Measurements from ENCODE around the gene UNC13D.
A peak's percentile ranks its signal among the peaks of the same experiment; 100 is the strongest.
"Not testable (repeated sequence)": the region's sequence is repeated elsewhere in the genome, so short reads cannot be mapped to it uniquely, and the experiment has no call there.

The UNC13D gene

DNA sequence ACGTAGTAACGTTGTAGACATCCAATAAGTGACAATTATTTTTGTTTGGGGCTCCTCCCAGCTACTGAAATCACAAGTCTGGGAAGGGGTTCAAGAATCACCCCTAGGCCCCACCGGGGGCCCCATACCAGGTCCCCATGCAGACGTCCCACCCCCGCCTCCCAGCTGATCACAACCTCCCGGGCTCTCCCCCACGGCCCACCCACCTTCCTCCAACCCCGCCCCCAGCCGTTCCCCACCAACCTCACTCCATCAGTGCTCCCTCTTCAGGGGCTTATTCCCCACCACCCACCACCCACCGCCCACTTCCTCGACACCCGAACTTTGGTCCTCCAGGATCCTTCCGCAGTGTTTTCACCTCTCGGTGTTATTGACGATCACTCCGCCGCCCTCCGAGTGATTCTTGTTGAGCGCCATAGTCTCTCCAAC, 10.7 kb upstream of the UNC13D start:
- no peak for DNase-seq (ENCODE audit: low read depth, low spot score)

DNA sequence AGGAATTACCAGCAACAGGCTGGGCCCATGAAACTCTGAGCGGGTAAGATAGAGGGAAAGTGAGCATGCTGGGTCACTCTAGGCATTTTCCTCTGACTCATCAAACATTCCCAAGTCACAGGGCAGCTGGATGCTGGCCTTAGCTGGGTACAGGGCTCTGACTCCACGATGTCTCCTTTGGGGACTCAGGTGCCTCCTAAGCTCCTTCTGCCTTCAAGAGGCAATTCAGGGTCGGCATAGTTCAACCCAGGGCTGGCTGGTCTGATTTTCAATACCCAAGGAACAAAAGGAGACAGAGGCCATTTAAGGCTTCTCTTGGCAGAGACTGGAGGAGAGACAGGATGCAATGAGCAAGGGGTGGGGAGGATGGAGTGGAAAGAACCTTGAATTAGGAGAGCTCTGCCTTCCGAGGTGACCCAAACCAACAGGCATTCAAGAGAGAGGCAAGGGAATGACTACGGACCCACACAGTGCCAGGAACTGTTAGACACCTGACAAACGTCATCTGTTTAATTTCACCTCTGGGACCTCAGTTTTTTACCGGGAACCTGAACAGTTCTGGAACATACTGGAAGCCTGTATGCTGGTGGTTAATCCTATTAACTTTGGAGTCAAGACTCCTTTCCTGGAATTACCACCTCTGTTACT, 10.0 kb upstream of the UNC13D start:
- H3K4me3 ChIP-seq (ENCODE audit: low read length), result peak overlapping the region; percentile 87
- no peak for DNase-seq (ENCODE audit: low read depth, low spot score)

More for the DNA sequence above, 10.7 kb upstream of the UNC13D start:
- peak overlapping the region; percentile 87 for H3K4me3 ChIP-seq (ENCODE audit: low read length)

DNA sequence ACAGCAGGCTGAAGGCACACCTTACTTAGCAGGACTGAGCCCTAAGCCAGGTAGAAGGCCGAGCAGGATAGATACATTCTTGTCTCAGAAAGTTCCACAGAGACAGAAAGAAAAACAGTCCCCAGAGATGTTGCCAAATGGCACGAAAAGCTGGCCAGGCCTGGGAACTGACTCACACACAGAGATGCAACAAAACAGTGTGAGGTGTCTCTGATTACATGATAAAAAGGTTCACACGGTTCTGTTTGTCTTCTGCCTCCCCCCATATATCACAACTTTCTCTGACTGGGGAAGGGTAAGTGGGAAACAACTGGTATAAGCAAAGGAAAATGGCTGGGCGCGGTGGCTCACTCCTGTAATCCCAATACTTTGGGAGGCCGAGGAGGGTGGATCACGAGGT, 9.2 kb upstream of the UNC13D start:
- no peak overlapping the region for H3K4me3 ChIP-seq (ENCODE audit: low read length)
- no peak for DNase-seq (ENCODE audit: low read depth, low spot score)

- DNase-seq (ENCODE audit: low read depth, low spot score); H3K4me3 ChIP-seq (ENCODE audit: low read length): not testable (repeated sequence)
Measured at GRCh38 chr17:75851693-75851991, 7.4 kb upstream of the UNC13D start.

- no peak for DNase-seq (ENCODE audit: low read depth, low spot score)
- no peak overlapping the region for H3K4me3 ChIP-seq (ENCODE audit: low read length)
Measured at GRCh38 chr17:75850928-75851692, 6.9 kb upstream of the UNC13D start.

DNA sequence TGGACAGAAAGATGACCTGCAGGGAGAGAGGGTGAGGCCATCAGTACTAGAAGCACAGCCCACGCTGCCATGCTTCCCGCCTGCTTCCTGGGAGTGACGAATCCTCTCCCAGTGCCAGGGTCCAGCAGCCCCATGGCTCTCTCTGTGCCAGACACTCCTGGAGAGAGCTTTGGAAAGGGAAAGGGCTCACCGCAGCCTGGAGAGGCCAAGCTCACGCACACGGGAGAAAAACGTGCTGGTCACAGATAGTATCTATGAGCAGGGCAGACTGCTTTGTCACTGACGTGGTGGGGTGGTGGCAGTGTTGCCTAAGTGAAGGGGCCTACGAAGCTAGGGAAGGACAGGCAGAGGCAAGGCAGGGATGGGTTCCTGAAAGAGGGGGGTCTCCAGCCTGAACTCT, 5.5 kb upstream of the UNC13D start:
- H3K4me3 ChIP-seq (ENCODE audit: low read length), result no peak overlapping the region
- no peak for DNase-seq (ENCODE audit: low read depth, low spot score)

DNA sequence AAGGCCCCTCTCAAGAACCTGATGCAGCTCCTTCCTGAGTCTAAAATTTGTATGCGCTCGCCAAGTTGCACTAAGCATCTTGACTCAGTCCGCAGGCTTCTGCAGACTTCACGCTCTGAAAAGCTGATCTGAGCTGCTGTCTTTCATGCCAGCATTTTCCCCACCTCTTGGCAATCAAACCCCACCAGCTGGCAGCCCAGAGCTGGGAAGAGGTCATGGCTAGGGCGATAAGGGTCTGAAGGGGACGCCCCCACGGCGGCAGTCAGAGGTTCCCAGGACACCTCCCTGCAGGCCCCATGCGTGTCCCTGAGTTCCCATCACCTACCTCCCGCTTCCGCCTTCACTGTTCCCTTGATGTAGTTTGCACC, 5.1 kb upstream of the UNC13D start:
- no peak for DNase-seq (ENCODE audit: low read depth, low spot score)
- H3K4me3 ChIP-seq (ENCODE audit: low read length), result no peak overlapping the region

- peak; percentile 59 for DNase-seq (ENCODE audit: low read depth, low spot score)
- no peak overlapping the region for H3K4me3 ChIP-seq (ENCODE audit: low read length)
Measured at GRCh38 chr17:75848523-75849278, 4.5 kb upstream of the UNC13D start.

DNA sequence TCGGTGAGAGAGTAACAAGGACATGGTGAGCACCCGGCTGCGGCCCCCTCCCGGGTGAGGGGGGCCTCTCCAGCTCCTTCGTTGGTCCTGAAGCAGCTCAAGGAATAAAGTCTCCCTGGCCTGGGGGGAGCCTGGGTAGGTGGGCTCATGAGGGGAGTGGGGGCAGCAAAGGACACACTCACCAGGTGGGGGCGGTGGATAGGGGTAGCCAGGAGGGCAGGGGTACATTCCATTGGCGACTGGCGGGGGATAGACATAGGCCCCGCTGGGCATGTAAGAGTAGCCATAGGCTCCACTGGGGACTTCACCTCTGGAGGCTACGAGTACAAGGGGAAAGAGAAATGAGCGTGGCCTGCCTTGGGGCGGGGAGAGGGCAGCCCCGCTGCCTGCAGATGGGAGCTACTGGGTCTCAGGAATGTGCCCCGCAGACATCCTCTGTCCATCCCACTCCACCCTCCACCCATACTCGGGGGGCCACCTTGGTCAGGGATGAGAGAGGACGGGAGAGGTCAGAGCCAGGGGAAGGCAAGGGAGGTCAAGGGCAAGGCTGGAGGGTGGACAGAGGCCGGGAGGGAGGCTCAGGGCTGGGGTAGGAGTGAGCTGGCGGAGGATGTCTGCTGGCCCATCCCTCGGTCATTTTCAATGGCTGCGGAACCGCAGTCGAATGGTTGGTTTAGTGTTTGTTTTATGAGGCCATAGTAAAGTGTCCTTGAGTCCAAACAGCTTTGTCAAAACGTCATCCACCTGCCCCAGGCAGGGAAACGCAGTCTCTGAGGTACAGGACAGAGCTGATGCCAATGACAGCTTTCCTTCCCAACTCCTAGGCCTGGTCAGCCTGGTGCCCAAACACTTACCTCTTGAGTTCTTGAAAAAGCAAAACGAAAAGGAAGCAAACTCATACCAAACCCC, 3.7 kb upstream of the UNC13D start:
- no peak overlapping the region for H3K4me3 ChIP-seq (ENCODE audit: low read length)

GRCh38 chr17:75846692-75847613, 2.7 kb upstream of the UNC13D start:
- DNase-seq (ENCODE audit: low read depth, low spot score), result no peak
- H3K4me3 ChIP-seq (ENCODE audit: low read length), result no peak overlapping the region

More for the DNA sequence above, 3.7 kb upstream of the UNC13D start:
- DNase-seq (ENCODE audit: low read depth, low spot score), result no peak

DNA sequence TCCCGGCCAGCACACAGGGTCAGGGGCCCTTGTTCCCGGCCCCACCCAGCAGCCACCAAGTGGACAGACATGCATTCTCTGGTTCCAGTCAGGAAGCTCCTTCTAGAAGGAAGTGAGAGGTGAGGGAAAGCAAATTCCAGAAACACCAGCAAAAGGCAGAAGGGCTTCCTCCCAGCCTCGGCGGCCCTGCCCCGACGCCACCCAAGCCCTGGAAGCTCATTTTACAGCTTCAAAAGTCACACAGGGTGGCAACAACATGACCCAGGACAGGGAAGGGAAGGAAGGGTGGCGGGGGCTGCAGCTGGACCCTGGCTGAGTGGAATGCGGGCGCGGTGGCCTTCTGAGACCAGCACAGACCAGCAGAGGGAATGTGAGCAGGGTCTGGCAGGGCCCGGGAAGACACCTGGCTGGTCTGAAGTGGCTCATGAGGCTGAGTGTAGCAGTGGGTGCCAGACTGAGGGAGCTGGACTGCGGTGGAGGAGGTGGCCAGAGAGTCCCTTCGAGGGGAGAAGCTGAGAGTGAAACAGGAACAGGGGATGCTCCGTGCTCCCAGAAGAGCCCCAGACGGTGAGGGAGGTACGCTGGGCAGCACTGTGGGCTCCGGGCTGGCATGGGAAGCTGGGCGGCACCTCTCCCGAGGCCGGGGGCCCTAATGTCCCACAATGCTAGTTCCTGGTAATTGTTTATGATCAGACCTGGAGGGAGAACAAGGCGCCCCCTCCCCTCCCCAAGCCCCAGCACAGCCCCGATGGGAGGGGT, 1.9 kb upstream of the UNC13D start:
- no peak for DNase-seq (ENCODE audit: low read depth, low spot score)
- no peak overlapping the region for H3K4me3 ChIP-seq (ENCODE audit: low read length)

- DNase-seq (ENCODE audit: low read depth, low spot score), result peak; percentile 73
- no peak overlapping the region for H3K4me3 ChIP-seq (ENCODE audit: low read length)
Measured at GRCh38 chr17:75845058-75845711, 981 bp upstream of the UNC13D start.

GRCh38 chr17:75844530-75845057, 390 bp upstream of the UNC13D start:
- peak overlapping the region; percentile 82 for H3K4me3 ChIP-seq (ENCODE audit: low read length)
- DNase-seq (ENCODE audit: low read depth, low spot score), result no peak

DNA sequence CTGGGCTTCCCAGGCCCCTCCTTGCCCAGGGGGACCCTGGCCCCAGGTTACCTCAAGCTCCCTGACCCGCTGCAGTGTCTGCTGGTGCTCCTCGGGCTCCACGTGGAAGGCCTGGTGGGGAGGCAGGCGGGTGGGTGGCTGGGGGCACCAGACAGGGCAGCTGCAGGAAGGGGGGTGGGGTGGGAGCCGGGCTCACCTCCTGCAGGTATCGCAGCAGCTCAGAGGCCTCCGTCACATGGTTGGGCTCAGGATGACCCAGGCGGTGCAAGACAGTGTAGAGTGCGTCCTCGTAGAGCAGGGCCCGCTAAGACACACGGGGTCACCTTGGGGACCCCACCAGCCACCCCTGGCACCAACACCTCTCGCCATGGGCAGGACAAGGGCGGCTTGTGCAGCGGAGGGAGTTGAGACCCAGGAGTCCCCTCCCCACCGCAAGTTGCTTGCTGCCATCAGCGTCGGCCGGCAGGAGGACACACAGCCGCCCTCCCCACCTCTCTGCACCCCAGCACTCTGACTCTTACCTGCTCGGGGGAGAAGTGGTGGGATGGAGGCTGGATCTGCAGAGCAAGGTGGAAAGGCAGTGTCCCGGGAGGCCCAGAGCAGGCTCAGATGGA, 1.1 kb downstream of the UNC13D start:
- H3K4me3 ChIP-seq (ENCODE audit: low read length), result peak overlapping the region; percentile 82
- no peak for DNase-seq (ENCODE audit: low read depth, low spot score)

GRCh38 chr17:75842411-75842810, 1.8 kb downstream of the UNC13D start:
- H3K4me3 ChIP-seq (ENCODE audit: low read length), result peak overlapping the region; percentile 82

DNA sequence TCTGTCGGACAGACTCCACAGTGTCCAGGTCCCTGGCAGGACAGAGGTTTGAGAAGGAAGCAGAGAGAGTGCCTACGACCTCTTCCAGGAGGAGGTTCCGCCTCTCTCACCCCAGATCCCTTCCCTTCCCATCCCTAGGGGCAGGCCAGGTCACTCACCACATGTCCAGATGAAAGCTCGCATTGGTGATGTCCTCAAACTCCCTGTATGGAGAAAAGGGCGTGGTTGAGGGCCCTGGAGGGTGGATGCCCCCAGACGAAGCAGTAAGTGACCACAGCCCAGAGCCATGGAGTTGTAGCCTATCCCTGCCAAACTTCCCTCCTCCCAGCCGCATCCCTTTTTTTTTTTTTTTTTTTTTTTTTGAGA, 3.4 kb downstream of the UNC13D start:
- no peak for DNase-seq (ENCODE audit: low read depth, low spot score)
- H3K4me3 ChIP-seq (ENCODE audit: low read length), result no peak overlapping the region

More at GRCh38 chr17:75842411-75842810, 1.8 kb downstream of the UNC13D start:
- no peak for DNase-seq (ENCODE audit: low read depth, low spot score)
